COR-L47 (cell line): ENCODE data around the gene HACD3.
"Not testable (repeated sequence)": the region's sequence is repeated elsewhere in the genome, so short reads cannot be mapped to it uniquely, and the experiment has no call there.

Experiments
- DNase-seq: peaks from one replicate; lab custom pipeline; 2025; lab: John Stamatoyannopoulos, UW

HACD3 gene

GRCh38 chr15:65550681-65551098 is 20.4 kb downstream of the HACD3 start:
- DNase-seq, result no peak

DNA sequence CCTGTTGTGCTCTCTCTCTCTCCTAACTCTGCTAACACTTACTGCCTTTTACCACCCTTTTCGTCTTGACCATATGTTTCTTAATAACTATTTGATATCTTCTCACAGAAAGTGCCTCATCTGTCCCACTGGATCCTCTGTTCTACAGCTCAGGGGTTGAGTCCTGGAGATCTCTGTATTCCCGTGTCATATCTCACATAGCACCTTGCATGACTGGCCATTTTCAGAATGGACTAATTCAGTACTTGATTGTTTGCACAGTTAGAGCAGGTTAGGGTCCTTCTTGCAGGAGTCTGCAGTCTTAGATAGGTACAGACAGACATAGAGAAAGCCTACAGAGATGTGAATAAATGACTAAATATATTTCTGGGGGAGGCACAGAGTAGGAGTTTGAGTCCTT is 20.9 kb downstream of the HACD3 start:
- DNase-seq, result no peak

- not testable (repeated sequence) for DNase-seq
Observed at GRCh38 chr15:65552851-65553250, 22.6 kb downstream of the HACD3 start.

- DNase-seq, result no peak
Observed at GRCh38 chr15:65553691-65554090, 23.4 kb downstream of the HACD3 start.

GRCh38 chr15:65556622-65557021 is 26.4 kb downstream of the HACD3 start:
- DNase-seq, result no peak

DNA sequence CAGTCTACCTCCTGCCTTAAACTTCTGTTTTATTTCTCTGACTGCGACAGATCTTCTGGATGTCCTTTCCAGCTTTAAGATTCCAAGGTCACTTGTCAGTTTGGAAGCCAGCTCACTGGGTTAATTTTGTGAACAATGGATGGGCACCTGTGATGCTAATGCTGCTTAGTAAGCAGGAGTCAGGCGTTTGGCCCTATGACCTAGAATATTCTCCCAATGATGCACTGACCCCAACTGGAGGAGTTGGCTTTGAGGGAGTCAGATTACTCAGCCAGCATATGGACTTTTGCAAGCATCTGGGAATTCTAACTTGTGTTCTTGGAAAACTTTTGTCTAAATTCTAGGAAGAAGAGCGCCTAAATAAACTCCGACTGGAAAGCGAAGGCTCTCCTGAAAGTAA is 28.1 kb downstream of the HACD3 start:
- no peak for DNase-seq

DNA sequence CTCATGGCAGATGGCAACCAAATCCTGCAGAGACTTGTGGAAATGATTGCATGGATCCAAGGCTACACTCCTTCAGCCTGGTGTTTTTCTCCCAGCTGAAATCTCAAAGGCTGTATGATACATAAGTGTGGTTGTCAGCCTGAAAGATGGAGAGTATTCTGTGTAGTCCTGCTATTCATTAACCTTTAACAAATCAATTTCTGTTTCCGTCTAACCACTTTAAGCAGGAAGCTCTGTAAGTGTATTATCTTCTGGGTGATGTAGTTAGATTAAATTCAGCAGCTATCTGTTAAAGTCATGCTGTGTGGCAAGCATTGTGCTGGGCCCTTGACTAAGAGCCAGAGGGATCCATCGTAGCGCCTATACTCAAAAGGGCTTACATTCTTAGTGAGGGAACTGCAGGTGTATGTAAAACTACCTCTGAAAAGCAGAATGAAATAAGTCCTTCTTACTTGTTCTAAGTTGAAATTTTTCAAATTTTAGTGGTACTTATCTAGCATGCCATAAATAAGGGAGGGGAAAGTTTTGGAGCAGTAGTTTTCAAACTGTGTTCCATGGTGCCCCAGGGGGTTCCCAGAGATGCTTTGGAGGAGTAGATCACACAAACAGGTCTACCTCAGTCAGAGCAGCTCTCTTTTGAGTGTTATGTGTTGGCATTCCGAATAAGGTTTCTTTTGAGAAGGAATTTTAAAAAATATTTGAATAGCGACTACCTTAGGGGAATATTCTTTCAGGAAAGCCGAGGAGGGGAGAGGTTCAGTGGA is 28.9 kb downstream of the HACD3 start:
- DNase-seq, result no peak

DNA sequence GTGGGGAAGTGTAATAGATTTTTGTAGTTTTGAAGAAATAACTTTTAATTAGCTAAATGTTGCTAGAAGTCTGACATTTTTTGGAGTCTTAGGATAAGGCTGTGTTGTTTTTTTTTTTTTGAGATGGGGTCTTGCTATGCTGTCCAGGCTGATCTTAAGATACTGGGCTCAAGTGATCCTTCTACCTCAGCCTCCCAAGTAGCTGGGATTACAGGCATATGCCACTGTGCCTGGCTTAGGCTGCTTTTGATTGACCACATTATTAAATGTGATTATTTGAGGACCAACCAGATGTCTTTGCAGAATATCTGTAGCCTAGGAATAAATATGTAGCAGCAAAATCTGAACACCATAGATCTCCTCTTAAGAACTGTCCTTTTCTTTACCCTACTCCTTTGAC is 29.7 kb downstream of the HACD3 start:
- no peak for DNase-seq

DNA sequence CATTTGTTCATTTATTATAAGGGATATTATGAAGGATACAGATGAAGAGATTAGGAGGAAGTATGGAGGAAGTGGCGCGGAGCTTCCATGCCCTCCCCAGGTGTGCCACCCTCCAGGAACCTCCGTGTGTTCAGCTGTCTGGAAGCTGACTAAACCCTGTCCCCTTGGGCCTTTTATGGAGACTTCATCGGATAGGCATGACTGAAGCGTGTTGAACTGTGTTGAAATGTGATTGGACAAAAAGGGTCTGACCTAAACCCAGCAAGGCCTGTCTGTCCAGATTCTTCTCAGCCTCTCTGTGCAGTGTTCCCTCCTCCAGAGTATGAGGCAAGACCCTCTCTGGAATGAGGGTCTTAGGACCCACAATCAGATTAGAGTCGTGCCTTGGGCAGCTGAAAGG is 31.7 kb downstream of the HACD3 start:
- no peak for DNase-seq

- DNase-seq, result no peak
Observed at GRCh38 chr15:65569728-65570127, 39.5 kb downstream of the HACD3 start.

- DNase-seq, result no peak
Observed at GRCh38 chr15:65571971-65572370, 41.7 kb downstream of the HACD3 start.

DNA sequence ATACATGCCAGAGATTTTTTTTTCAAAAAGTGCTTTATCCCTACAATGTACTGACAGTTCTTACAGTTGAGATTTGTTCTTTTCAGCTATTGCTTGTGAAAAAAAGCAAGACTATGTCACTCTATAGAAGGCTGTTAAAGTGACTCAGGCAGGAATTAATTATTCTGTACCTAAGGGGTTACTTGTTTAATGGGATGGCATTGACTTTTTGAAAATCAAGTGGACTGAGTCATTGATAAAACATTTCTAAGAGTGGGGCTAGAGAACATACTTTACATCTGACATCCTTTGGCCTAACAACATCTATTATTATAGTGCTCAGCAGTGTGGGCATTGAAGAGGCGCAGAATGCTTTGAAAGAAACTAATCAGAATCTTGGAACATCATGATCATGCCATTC is 46.4 kb downstream of the HACD3 start:
- DNase-seq, result no peak

GRCh38 chr15:65577129-65577996 is 47.1 kb downstream of the HACD3 start:
- no peak for DNase-seq

- no peak for DNase-seq
Observed at GRCh38 chr15:65578904-65579728, 48.9 kb downstream of the HACD3 start.

DNA sequence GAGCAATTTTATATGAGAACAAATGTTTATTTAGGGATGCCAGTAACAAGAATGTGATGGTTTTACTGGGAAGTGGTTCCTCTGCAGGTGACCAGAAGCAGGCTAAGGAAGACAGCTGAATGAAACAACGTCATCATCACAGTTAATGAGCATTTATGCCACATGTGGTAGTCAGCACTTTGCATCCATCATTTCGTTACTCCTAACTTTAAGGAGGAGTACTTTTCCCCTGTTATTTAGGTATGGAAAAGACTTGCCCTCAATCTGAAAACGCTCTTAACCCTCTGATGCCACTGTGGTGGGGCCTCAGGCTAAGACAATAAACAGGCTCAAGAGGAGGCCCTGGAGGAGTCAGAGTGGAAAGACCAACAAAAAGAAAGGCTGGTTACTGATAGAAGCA is 49.5 kb downstream of the HACD3 start:
- DNase-seq, result no peak

GRCh38 chr15:65580287-65580686 is 50.0 kb downstream of the HACD3 start:
- no peak for DNase-seq

GRCh38 chr15:65583701-65584100 is 53.4 kb downstream of the HACD3 start:
- no peak for DNase-seq

DNA sequence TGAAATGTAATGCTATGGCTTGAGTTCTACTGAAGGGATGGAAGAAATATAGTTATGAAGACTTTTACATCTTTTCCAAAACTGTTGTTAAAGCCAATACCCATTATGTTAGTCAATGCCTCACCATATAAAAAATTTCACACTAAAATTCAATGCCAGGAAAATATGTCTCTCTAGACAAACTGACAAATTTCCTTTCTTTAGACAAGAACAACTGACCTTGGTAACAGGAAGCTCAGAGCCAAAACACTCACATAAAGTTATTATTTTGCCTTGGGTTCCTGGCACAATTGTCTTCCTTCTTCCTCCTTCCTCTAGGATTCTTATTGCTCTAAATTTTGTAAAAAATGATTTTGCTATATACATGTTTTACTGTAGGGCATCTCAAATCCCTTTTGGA is 54.0 kb downstream of the HACD3 start:
- no peak for DNase-seq

DNA sequence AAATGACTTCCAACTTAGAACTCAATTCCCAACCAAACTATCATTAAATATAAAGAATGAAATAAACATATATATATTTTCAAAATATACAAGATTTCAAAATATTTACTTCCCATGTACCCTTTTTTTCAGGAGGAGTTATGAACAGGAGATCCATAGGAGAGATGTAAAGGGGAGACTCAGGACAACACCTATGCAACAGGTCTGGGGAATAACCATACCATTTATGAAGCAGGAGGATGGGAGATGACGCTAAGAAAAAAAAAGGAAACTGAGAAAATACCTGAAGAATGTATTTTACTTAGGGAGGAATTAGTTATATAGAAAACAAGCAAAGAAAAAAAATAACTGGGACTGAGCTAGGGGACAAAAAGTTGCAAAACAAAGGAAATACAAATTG is 56.8 kb downstream of the HACD3 start:
- no peak for DNase-seq

DNA sequence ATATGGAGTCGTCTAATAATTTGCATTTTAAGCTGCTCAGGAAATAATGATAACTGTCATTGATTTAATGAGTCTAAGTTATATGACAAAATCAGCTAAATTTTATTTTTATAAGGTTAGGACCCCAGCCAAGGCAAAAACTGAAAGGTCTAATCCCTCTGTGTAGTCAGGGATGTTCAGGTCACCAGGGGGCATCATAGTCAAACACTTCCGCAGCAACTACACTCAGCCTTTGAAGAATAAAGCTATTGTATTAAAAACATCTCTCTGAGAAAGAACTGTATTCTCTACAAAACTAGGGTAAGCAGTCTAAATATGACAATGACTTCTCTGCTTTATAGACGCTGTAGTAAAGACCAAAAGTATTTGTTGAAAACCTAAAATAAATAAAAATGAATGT is 65.7 kb downstream of the HACD3 start:
- peak; percentile 11 for DNase-seq

DNA sequence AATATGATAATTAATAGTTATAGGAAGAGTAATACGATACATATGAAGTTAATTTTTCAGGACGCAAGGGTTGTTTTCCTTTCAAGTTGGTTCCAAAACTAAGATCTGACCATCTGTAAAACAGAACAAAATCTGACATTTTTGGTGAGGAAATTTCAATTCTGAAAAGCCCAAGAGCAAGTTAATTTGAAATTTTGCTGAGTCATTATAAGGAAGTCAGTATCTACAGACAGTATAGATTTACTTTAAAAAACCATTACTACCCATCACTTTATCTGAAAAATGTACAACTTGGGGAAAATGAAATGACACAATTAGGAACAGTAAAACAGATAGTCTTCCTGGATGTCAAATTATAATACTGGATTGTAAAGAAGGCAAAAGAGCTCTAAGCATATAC is 68.2 kb downstream of the HACD3 start:
- DNase-seq, result no peak

GRCh38 chr15:65599677-65600076 is 69.4 kb downstream of the HACD3 start:
- no peak for DNase-seq

- no peak for DNase-seq
Observed at GRCh38 chr15:65603134-65603533, 72.9 kb downstream of the HACD3 start.
